ENCODE results near the gene COL13A1. TPM values are rescaled to one million over a fixed set of nuclear protein-coding genes. Genes with fewer than 3 reads are reported as not detected.

Gene COL13A1
- total RNA-seq, 4 donors from 2014 or later = 0.19 to 6.9 (median 2.4) TPM

- ATAC-seq (no peak), DNase-seq (no peak)
- no peaks in the 10 kb centered on the region for H3K36me3 ChIP-seq
- intact Hi-C loops (cut with DNase I; ENCODE audit: low total_unique reads) (no loop called here), in situ Hi-C loops (cut with MboI; ENCODE audit: low sequenced_read_pairs in 4 of 4) (no loop called here)
- H3K4me3 ChIP-seq = no peak overlapping the region
- H3K9me3 ChIP-seq = no peaks in the 10 kb centered on the region
- TF ChIP-seq, protein P1, sequence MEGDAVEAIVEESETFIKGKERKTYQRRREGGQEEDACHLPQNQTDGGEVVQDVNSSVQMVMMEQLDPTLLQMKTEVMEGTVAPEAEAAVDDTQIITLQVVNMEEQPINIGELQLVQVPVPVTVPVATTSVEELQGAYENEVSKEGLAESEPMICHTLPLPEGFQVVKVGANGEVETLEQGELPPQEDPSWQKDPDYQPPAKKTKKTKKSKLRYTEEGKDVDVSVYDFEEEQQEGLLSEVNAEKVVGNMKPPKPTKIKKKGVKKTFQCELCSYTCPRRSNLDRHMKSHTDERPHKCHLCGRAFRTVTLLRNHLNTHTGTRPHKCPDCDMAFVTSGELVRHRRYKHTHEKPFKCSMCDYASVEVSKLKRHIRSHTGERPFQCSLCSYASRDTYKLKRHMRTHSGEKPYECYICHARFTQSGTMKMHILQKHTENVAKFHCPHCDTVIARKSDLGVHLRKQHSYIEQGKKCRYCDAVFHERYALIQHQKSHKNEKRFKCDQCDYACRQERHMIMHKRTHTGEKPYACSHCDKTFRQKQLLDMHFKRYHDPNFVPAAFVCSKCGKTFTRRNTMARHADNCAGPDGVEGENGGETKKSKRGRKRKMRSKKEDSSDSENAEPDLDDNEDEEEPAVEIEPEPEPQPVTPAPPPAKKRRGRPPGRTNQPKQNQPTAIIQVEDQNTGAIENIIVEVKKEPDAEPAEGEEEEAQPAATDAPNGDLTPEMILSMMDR (IDR thresholded peaks at IDR 0.05 in 4 of 5, conservative IDR thresholded peaks at IDR 0.05 in 1 of 5) = no peak
- no peak for TF ChIP-seq POLR2A (IDR thresholded peaks at IDR 0.05)
- no peaks in the 10 kb centered on the region for H3K27me3 ChIP-seq
- H3K4me1 ChIP-seq = no peaks in the 10 kb centered on the region
- H3K27ac ChIP-seq = no peak overlapping the region
Observed at GRCh38 chr10:69783515-69783914, 18.2 kb upstream of the COL13A1 start.

DNA sequence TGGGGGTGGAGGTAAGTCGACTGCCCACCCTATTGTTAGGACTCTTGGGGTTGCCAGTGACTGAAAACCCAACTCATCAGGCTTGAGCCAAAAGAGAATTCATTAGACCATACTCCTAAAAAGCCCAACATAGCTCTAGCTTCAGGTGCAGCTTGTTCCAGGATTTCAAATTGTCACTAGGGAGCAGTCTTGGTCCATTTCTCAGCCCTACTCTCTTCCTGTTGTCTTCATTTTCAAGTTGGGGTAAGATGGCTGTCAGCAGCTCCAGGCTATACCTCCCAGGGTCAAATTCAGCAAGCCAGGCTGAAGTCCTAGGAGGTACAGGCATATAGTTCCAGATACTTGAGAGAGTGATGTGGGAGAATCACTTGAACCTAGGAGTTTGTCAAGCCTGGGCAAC, 14.9 kb upstream of the COL13A1 start:
- DNase-seq = no peak
- in situ Hi-C loops (cut with MboI; ENCODE audit: low sequenced_read_pairs in 4 of 4) = no loop called here
- Histone ChIP-seq H3K36me3 (no peaks in the 10 kb centered on the region), H3K27me3 (no peaks in the 10 kb centered on the region), H3K9me3 (no peaks in the 10 kb centered on the region), H3K4me3 (no peak overlapping the region), H3K4me1 (no peaks in the 10 kb centered on the region), H3K27ac (no peak overlapping the region)
- intact Hi-C loops (cut with DNase I; ENCODE audit: low total_unique reads) = no loop called here
- TF ChIP-seq, protein P1 (IDR thresholded peaks at IDR 0.05 in 4 of 5, conservative IDR thresholded peaks at IDR 0.05 in 1 of 5) = peak in 3 of 5 experiments; percentile 15 to 45 (median 20)
- TF ChIP-seq POLR2A (IDR thresholded peaks at IDR 0.05) = no peak
- ATAC-seq = peak; percentile 56 to 65

GRCh38 chr10:69787681-69788080, 14.0 kb upstream of the COL13A1 start:
- no peaks in the 10 kb centered on the region for H3K9me3 ChIP-seq
- no peak for TF ChIP-seq POLR2A (IDR thresholded peaks at IDR 0.05)
- TF ChIP-seq, protein P1 (IDR thresholded peaks at IDR 0.05 in 4 of 5, conservative IDR thresholded peaks at IDR 0.05 in 1 of 5) = no peak
- ATAC-seq (no peak), DNase-seq (no peak)
- no peaks in the 10 kb centered on the region for H3K36me3 ChIP-seq
- H3K4me1 ChIP-seq = no peaks in the 10 kb centered on the region
- no peak overlapping the region for H3K4me3 ChIP-seq
- no peaks in the 10 kb centered on the region for H3K27me3 ChIP-seq
- intact Hi-C loops (cut with DNase I; ENCODE audit: low total_unique reads) = no loop called here
- in situ Hi-C loops (cut with MboI; ENCODE audit: low sequenced_read_pairs in 4 of 4) = no loop called here
- no peak overlapping the region for H3K27ac ChIP-seq

DNA sequence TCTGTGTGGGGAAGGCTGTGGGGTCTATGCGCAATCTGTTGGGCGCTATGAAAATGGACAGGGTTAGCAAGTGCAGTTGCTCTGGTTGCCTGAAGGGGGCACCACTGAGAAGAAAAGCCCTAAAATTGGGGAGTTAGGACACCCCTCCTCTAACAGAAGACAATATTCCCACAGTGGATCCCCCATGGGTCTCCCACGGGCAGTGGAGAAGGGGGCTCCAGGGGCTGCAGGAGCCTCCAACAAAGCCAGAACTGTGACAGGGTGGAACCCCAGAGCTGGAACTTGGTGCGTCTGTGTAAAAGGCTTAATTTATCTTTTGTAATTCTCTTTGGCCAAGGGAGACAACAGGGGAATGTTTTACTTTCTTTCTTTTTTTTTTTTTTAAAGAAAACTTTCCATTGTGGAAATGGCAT, 12.5 kb upstream of the COL13A1 start:
- ATAC-seq (no peak), DNase-seq (no peak)
- Histone ChIP-seq H3K27me3 (no peaks in the 10 kb centered on the region), H3K4me1 (no peaks in the 10 kb centered on the region), H3K9me3 (no peaks in the 10 kb centered on the region), H3K27ac (no peak overlapping the region), H3K4me3 (no peak overlapping the region), H3K36me3 (no peaks in the 10 kb centered on the region)
- intact Hi-C loops (cut with DNase I; ENCODE audit: low total_unique reads) (no loop called here), in situ Hi-C loops (cut with MboI; ENCODE audit: low sequenced_read_pairs in 4 of 4) (no loop called here)
- TF ChIP-seq POLR2A (IDR thresholded peaks at IDR 0.05) = no peak
- TF ChIP-seq, protein P1 (IDR thresholded peaks at IDR 0.05 in 4 of 5, conservative IDR thresholded peaks at IDR 0.05 in 1 of 5) = peak in 4 of 5 experiments; percentile 23 to 39 (median 29)

DNA sequence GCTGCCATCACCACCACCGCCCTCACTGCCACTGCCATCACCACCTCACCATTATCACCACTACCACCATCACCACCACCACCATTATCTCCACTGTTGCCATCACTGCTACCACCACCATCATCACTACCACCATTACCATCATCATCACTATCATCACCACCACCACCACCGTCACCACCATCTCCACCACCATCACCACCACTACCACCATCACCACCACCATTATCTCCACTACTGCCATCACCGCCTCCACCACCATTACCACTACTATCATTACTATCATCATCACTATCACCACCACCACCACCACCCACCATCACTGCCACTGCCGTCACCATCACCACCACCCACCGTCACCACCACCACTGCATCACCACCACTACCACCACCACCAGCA, 9.9 kb upstream of the COL13A1 start:
- TF ChIP-seq POLR2A (IDR thresholded peaks at IDR 0.05) = no peak
- TF ChIP-seq, protein P1 (IDR thresholded peaks at IDR 0.05 in 4 of 5, conservative IDR thresholded peaks at IDR 0.05 in 1 of 5) = no peak
- in situ Hi-C loops (cut with MboI; ENCODE audit: low sequenced_read_pairs in 4 of 4) (no loop called here), intact Hi-C loops (cut with DNase I; ENCODE audit: low total_unique reads) (loop anchor here (10.0 kb wide), 1 partner anchor 147 kb away; no protein-coding TSS in a partner anchor)
- Histone ChIP-seq H3K36me3 (no peaks in the 10 kb centered on the region), H3K4me1 (no peaks in the 10 kb centered on the region), H3K9me3 (no peaks in the 10 kb centered on the region), H3K27ac (no peak overlapping the region), H3K4me3 (no peak overlapping the region), H3K27me3 (no peaks in the 10 kb centered on the region)
- ATAC-seq = no peak
- no peak for DNase-seq
